Endometrium (tissue), 2 donors: Measurements from ENCODE around the gene CPEB3.
A peak's percentile ranks its signal among the peaks of the same experiment; 100 is the strongest.
"Not testable (repeated sequence)": the region's sequence is repeated elsewhere in the genome, so short reads cannot be mapped to it uniquely, and the experiment has no call there.

Source experiments
- FAIRE-seq: peaks from 2 replicates; lab custom pipeline; 2012; peaks lifted over from hg19 to GRCh38; lab: Jason Lieb, UNC
- donor health status: control.
- donor health status: control.

Gene CPEB3

GRCh38 chr10:92290837-92291615, at the start of gene CPEB3, which contains the start of gene MARCHF5:
Gene CPEB3, minus strand, starts transcription at chr10:92291078. Its CDS starts 50,728 bp downstream, at chr10:92240350.
Gene MARCHF5, plus strand, starts transcription at chr10:92291167. Its CDS starts 328 bp downstream, at chr10:92291495.
- peak; percentile 80 for FAIRE-seq

GRCh38 chr10:92329927-92330326, 39.0 kb upstream of the CPEB3 start:
- FAIRE-seq, result not testable (repeated sequence)

- FAIRE-seq, result no peak
Measured at GRCh38 chr10:92328993-92329392, 38.1 kb upstream of the CPEB3 start.

GRCh38 chr10:92327445-92328433, 36.9 kb upstream of the CPEB3 start:
- no peak for FAIRE-seq

GRCh38 chr10:92323079-92323478, 32.2 kb upstream of the CPEB3 start:
- no peak for FAIRE-seq

- FAIRE-seq, result no peak
Measured at GRCh38 chr10:92316610-92317009, 25.7 kb upstream of the CPEB3 start.

GRCh38 chr10:92313750-92314149, 22.9 kb upstream of the CPEB3 start:
- no peak for FAIRE-seq

GRCh38 chr10:92309272-92309671, 18.4 kb upstream of the CPEB3 start:
- no peak for FAIRE-seq

- FAIRE-seq, result no peak
Measured at GRCh38 chr10:92305133-92306072, 14.5 kb upstream of the CPEB3 start.

GRCh38 chr10:92304061-92304460, 13.2 kb upstream of the CPEB3 start:
- FAIRE-seq, result no peak

- no peak for FAIRE-seq
Measured at GRCh38 chr10:92303096-92303495, 12.2 kb upstream of the CPEB3 start.

GRCh38 chr10:92298487-92298886, 7.6 kb upstream of the CPEB3 start:
- no peak for FAIRE-seq

GRCh38 chr10:92291921-92292845, 1.3 kb upstream of the CPEB3 start:
- no peak for FAIRE-seq

- FAIRE-seq, result no peak
Measured at GRCh38 chr10:92291616-92291865, 663 bp upstream of the CPEB3 start.

- no peak for FAIRE-seq
Measured at GRCh38 chr10:92290076-92290836, 622 bp downstream of the CPEB3 start.

GRCh38 chr10:92284112-92284704, 6.7 kb downstream of the CPEB3 start:
- FAIRE-seq, result no peak

- FAIRE-seq, result no peak
Measured at GRCh38 chr10:92278996-92279696, 11.7 kb downstream of the CPEB3 start.

GRCh38 chr10:92274071-92274470, 16.8 kb downstream of the CPEB3 start:
- no peak for FAIRE-seq

- no peak for FAIRE-seq
Measured at GRCh38 chr10:92268748-92269147, 22.1 kb downstream of the CPEB3 start.
